Transverse colon (tissue), 4 donors: ENCODE results near the gene AMOTL2. TPM values are rescaled to one million over a fixed set of nuclear protein-coding genes. Genes with fewer than 3 reads are reported as not detected.

Source experiments
- DNase-seq: peaks from one replicate; pipeline ENCODE4 v3.0.0-alpha.2; 2019
- H3K27ac ChIP-seq, 4 donors: fragments of 200-600 bp; sonication (generic); 2 replicates each; pipeline ENCODE4 v1.5.1; 2016 to 2018; ENCODE audit warnings: inconsistent platforms in 4 of 4
- H3K27me3 ChIP-seq: fragments of 200-600 bp; sonication (generic); 2 replicates; pipeline ENCODE4 v1.5.1; 2017; ENCODE audit warnings: inconsistent platforms
- H3K36me3 ChIP-seq, 4 donors: fragments of 200-600 bp; sonication (generic); 2 replicates each; pipeline ENCODE4 v1.5.1; 2017 to 2019; ENCODE audit warnings: inconsistent platforms in 4 of 4
- H3K4me1 ChIP-seq, 4 donors: fragments of 200-600 bp; sonication (generic); 2 replicates each; pipeline ENCODE4 v1.5.1; 2017 to 2020; ENCODE audit warnings: inconsistent platforms in 4 of 4
- H3K4me3 ChIP-seq, 4 donors: fragments of 200-600 bp; sonication (generic); 1 replicate in 1 of 4; 2 replicates in 3 of 4; pipeline versions ENCODE4 v1.5.1 to v1.6.1; 2017 to 2019; ENCODE audit warnings: inconsistent platforms in 4 of 4
- H3K9me3 ChIP-seq, 2 donors: fragments of 200-600 bp; sonication (generic); 2 replicates each; pipeline ENCODE4 v1.5.1; 2017 to 2019; ENCODE audit warnings: inconsistent platforms in 2 of 2
- EP300 ChIP-seq: sonication (generic); formaldehyde crosslinking; IDR thresholded peaks from one replicate; pipeline ENCODE4 v1.6.1; 2017; ENCODE audit warnings: antibody characterized with exemption, low read depth
- POLR2A ChIP-seq: fragments of 450-650 bp; IDR thresholded peaks from one replicate; pipeline ENCODE4 v1.6.1; 2016; ENCODE audit warnings: antibody characterized with exemption, mild to moderate bottlenecking, moderate library complexity
- POLR2AphosphoS5 ChIP-seq, 3 donors: sonication (generic); formaldehyde crosslinking; IDR thresholded peaks; one replicate each; pipeline ENCODE4 v1.6.1; 2016; ENCODE audit warnings: antibody characterized with exemption in 3 of 3
- WGBS, 2 donors: methylation state at CpG; one replicate each; pipeline ENCODE4 v1.1.5; 2018; ENCODE audit warnings: low coverage in 1 of 2; 5-methylcytosine and 5-hydroxymethylcytosine counted together
- in situ Hi-C, 4 donors: fragments of 200-750 bp; cut with MboI; loops; one replicate each; pipeline versions ENCODE4 v1.15.0 to v1.15.1; 2017; ENCODE audit warnings: low sequenced_read_pairs in 3 of 4, low pct_ligation_motif_present in 1 of 4, low pct_unique_long_range_greater_than_20kb in 1 of 4
- intact Hi-C: fragments of 100-400 bp; cut with DNase I; formaldehyde crosslinking; loops from one replicate; pipeline ENCODE4 v1.15.1; 2023; ENCODE audit warnings: low total_unique reads
- total RNA-seq, 4 donors: library from RNA; depleted of rRNA; stranded (reverse); fragments of >200 nt; gene quantifications; one replicate each; pipeline ENCODE4 v1.1.0, GENCODE V29; 2016
- TF ChIP-seq, protein P1 (sequence below), 5 experiments: fragments of 200-600 bp in 3 of 5; fragments of 450-650 bp in 2 of 5; sonication (generic) in 3 of 5; IDR thresholded peaks; 1 replicate in 2 of 5; 2 replicates in 3 of 5; pipeline ENCODE4 v1.5.1; 2016 to 2017; ENCODE audit warnings: antibody characterized with exemption in 5 of 5, inconsistent platforms in 3 of 5, mild to moderate bottlenecking in 2 of 5, moderate library complexity in 1 of 5

AMOTL2 gene
- total RNA-seq, 4 donors from 2014 or later = 14.5 to 50.9 (median 23.8) TPM

GRCh38 chr3:134309987-134310700, 64.1 kb downstream of the AMOTL2 start:
- in situ Hi-C loops (loop anchor here (5.0 to 10.0 kb wide), 8 partner anchors 55 to 165 kb away; no protein-coding TSS in a partner anchor), intact Hi-C loops (loop anchor here (2.0 to 5.0 kb wide), 2 partner anchors 62 to 165 kb away; partner anchors contain the start of gene AMOTL2)
- Histone ChIP-seq H3K9me3 (no peaks in the 10 kb centered on the region), H3K4me3 (no peak overlapping the region), H3K36me3 (no peaks in the 10 kb centered on the region), H3K27ac (peak overlapping the region; percentile 77 to 87 (median 82)), H3K27me3 (no peaks in the 10 kb centered on the region), H3K4me1 (peaks cover 16 to 63% (median 37%) of the 10 kb centered on the region in 4 donors)
- WGBS, 2 donors = 52 to 67% methylated on average over 6 to 9 of the region's 9 CpGs
- TF ChIP-seq POLR2AphosphoS5 (IDR thresholded peaks at IDR 0.05) (peak in 2 of 3 donors; percentile 24 to 32), POLR2A (no peak)
- TF ChIP-seq, protein P1, sequence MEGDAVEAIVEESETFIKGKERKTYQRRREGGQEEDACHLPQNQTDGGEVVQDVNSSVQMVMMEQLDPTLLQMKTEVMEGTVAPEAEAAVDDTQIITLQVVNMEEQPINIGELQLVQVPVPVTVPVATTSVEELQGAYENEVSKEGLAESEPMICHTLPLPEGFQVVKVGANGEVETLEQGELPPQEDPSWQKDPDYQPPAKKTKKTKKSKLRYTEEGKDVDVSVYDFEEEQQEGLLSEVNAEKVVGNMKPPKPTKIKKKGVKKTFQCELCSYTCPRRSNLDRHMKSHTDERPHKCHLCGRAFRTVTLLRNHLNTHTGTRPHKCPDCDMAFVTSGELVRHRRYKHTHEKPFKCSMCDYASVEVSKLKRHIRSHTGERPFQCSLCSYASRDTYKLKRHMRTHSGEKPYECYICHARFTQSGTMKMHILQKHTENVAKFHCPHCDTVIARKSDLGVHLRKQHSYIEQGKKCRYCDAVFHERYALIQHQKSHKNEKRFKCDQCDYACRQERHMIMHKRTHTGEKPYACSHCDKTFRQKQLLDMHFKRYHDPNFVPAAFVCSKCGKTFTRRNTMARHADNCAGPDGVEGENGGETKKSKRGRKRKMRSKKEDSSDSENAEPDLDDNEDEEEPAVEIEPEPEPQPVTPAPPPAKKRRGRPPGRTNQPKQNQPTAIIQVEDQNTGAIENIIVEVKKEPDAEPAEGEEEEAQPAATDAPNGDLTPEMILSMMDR (IDR thresholded peaks at IDR 0.05) = no peak
- peak; percentile 43 for DNase-seq

- 6 to 7% methylated on average over 3 to 11 of the region's 11 CpGs for WGBS, 2 donors
These were observed 65.8 kb downstream of the AMOTL2 start for GRCh38 chr3:134308350-134308891.

DNA sequence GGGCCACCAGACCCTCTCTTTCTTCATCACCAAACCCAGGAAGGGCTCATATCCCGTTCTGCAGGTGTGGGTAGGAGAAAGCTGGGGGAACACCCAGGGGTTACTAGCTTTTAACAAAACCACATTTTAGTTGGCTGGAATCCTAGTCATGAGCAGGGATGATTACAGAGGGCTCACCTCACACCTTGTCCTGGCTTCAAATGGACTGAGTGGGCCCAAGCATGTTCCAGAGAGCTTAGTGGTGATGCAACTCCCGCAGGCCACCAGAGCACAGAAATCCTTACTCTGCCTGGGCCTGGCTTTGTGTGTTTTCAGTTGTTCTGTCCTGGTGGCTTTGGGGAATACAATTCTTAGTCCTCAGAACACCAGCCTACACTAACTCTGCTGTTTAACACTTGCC, 66.8 kb downstream of the AMOTL2 start:
- in situ Hi-C loops (loop anchor here (5.0 to 10.0 kb wide), 6 partner anchors 77 to 167 kb away; no protein-coding TSS in a partner anchor), intact Hi-C loops (no loop called here)
- TF ChIP-seq EP300 = no peak
- no peak for TF ChIP-seq POLR2A
- no peak for TF ChIP-seq POLR2AphosphoS5 (IDR thresholded peaks at IDR 0.05)
- TF ChIP-seq, protein P1 (IDR thresholded peaks at IDR 0.05) = no peak
- H3K27ac ChIP-seq = no peak overlapping the region
- no peaks in the 10 kb centered on the region for H3K9me3 ChIP-seq
- DNase-seq = no peak
- no peaks in the 10 kb centered on the region for H3K27me3 ChIP-seq
- no peak overlapping the region for H3K4me3 ChIP-seq
- H3K4me1 ChIP-seq = peaks cover 7 to 37% (median 18%) of the 10 kb centered on the region in 4 donors
- no peaks in the 10 kb centered on the region for H3K36me3 ChIP-seq
- WGBS, 2 donors = 71% methylated on average over 2 of the region's 2 CpGs; no CpG with 5 or more reads in 1 of the 2 donors

More at GRCh38 chr3:134308350-134308891, 65.8 kb downstream of the AMOTL2 start:
- Histone ChIP-seq H3K36me3 (no peaks in the 10 kb centered on the region), H3K4me3 (no peak overlapping the region), H3K4me1 (peaks cover 7 to 46% (median 23%) of the 10 kb centered on the region in 4 donors), H3K9me3 (no peaks in the 10 kb centered on the region), H3K27me3 (no peaks in the 10 kb centered on the region), H3K27ac (peak overlapping the region; percentile 77 to 87 (median 82))
- in situ Hi-C loops = loop anchor here (5.0 to 10.0 kb wide), 6 partner anchors 76 to 166 kb away; no protein-coding TSS in a partner anchor
- no peak for TF ChIP-seq POLR2A
- TF ChIP-seq, protein P1 (IDR thresholded peaks at IDR 0.05) = peak; percentile 99 to 100 (median 100)
- no peak for TF ChIP-seq POLR2AphosphoS5 (IDR thresholded peaks at IDR 0.05)
- intact Hi-C loops = loop anchor here (2.0 kb wide), 1 partner anchor 166 kb away; no protein-coding TSS in a partner anchor
- DNase-seq = peak; percentile 88

GRCh38 chr3:134306320-134306719, 67.9 kb downstream of the AMOTL2 start:
- DNase-seq = no peak
- peaks cover 4 to 32% (median 14%) of the 10 kb centered on the region in 4 donors for H3K4me1 ChIP-seq
- no peaks in the 10 kb centered on the region for H3K36me3 ChIP-seq
- no peak overlapping the region for H3K4me3 ChIP-seq
- H3K27ac ChIP-seq = no peak overlapping the region
- no peaks in the 10 kb centered on the region for H3K9me3 ChIP-seq
- in situ Hi-C loops (loop anchor here (5.0 to 10.0 kb wide), 6 partner anchors 78 to 168 kb away; no protein-coding TSS in a partner anchor), intact Hi-C loops (no loop called here)
- 68% methylated on average over 7 of the region's 7 CpGs; no CpG with 5 or more reads in 1 of the 2 donors for WGBS, 2 donors
- TF ChIP-seq POLR2AphosphoS5 (IDR thresholded peaks at IDR 0.05) (no peak), POLR2A (no peak), EP300 (no peak)
- TF ChIP-seq, protein P1 (IDR thresholded peaks at IDR 0.05) = no peak
- no peaks in the 10 kb centered on the region for H3K27me3 ChIP-seq
